OCI-LY7 (cell line): ENCODE measurements around the gene APOO. TPM values are rescaled to one million over a fixed set of nuclear protein-coding genes. Genes with fewer than 3 reads are reported as not detected.

Source experiments
- BruUV-seq: library from RNA; stranded (reverse); fragments of 400-500 nt; replicated peaks from 2 replicates; lab custom pipeline; 2021; lab: Mats Ljungman, UMichigan
- CTCF ChIA-PET: fragments of 300-600 bp; sonication (Branson Sonifier 250); formaldehyde crosslinking; loops from one replicate; lab custom pipeline; 2022; ENCODE audit warnings: antibody characterized with exemption; ENCODE audit not compliant: unreplicated experiment; lab: Charles Lee
- POLR2A ChIA-PET: fragments of 300-600 bp; sonication (Branson Sonifier 250); formaldehyde crosslinking; loops from one replicate; lab custom pipeline; 2022; ENCODE audit warnings: antibody characterized with exemption; lab: Charles Lee
- DNase-seq: peaks from one replicate; pipeline ENCODE4 v3.0.0-alpha.2; 2015; ENCODE audit warnings: low spot score
- H2AFZ ChIP-seq: fragments of 200-600 bp; sonication (generic), shearing (Covaris generic); 2 replicates; pipeline ENCODE4 v1.6.1; 2014; ENCODE audit warnings: mild to moderate bottlenecking, antibody characterized with exemption, low read length, moderate library complexity
- H3K27ac ChIP-seq: fragments of 200-600 bp; sonication (generic); 2 replicates; pipeline ENCODE4 v1.5.1; 2014; ENCODE audit warnings: mixed run types, low read depth, mild to moderate bottlenecking, moderate library complexity, low read length, inconsistent platforms; ENCODE audit not compliant: poor library complexity, severe bottlenecking
- H3K36me3 ChIP-seq: fragments of 200-600 bp; sonication (generic); 2 replicates; pipeline ENCODE4 v1.6.1; 2014; ENCODE audit warnings: mild to moderate bottlenecking, antibody characterized with exemption, low read length, moderate library complexity, mixed read lengths; ENCODE audit not compliant: insufficient read depth
- H3K4me1 ChIP-seq: fragments of 200-600 bp; sonication (generic); 2 replicates; pipeline ENCODE4 v1.5.1; 2014; ENCODE audit warnings: mild to moderate bottlenecking, low read length; ENCODE audit not compliant: insufficient read depth, poor library complexity, severe bottlenecking
- H3K4me2 ChIP-seq: fragments of 200-600 bp; sonication (generic); 2 replicates; pipeline ENCODE4 v1.6.1; 2014; ENCODE audit warnings: mild to moderate bottlenecking, low read length
- H3K4me3 ChIP-seq: fragments of 200-600 bp; sonication (generic); 2 replicates; pipeline ENCODE4 v1.5.1; 2014; ENCODE audit warnings: mild to moderate bottlenecking, low read depth, low read length; ENCODE audit not compliant: poor library complexity, severe bottlenecking
- H3K79me2 ChIP-seq: fragments of 200-600 bp; sonication (generic); 2 replicates; pipeline ENCODE4 v1.6.1; 2016; ENCODE audit warnings: low read depth, mild to moderate bottlenecking, low read length, moderate library complexity, mixed read lengths; ENCODE audit not compliant: insufficient read depth
- H3K9me2 ChIP-seq: fragments of 200-600 bp; sonication (generic); 2 replicates; pipeline ENCODE4 v1.6.1; 2016; ENCODE audit warnings: mild to moderate bottlenecking, low read length, mixed read lengths; ENCODE audit not compliant: insufficient read depth
- H3K9me3 ChIP-seq: fragments of 200-600 bp; sonication (generic); 2 replicates; pipeline ENCODE4 v1.6.1; 2014; ENCODE audit warnings: mild to moderate bottlenecking, mixed run types, low read length, mixed read lengths
- H4K20me1 ChIP-seq: fragments of 200-600 bp; sonication (generic); 2 replicates; pipeline ENCODE4 v1.6.1; 2014; ENCODE audit warnings: mild to moderate bottlenecking, antibody characterized with exemption, low read length, moderate library complexity, mixed read lengths; ENCODE audit not compliant: insufficient read depth
- EZH2phosphoT487 ChIP-seq: fragments of 200-600 bp; sonication (generic); IDR thresholded peaks from 2 replicates; pipeline ENCODE4 v1.6.1; 2018; ENCODE audit warnings: low read depth, borderline replicate concordance, mild to moderate bottlenecking, mixed run types, antibody characterized with exemption, low read length, moderate library complexity, mixed read lengths
- intact Hi-C: fragments of 100-400 bp; cut with micrococcal nuclease; formaldehyde crosslinking; loops from one replicate; pipeline ENCODE4 v1.10.0; 2022; ENCODE audit not compliant: unreplicated experiment
- total RNA-seq, 2 experiments: library from RNA; depleted of rRNA in 1 of 2; stranded (reverse); fragments of >200 nt in 1 of 2; shearing (Covaris generic) in 1 of 2; gene quantifications; 2 replicates each; pipeline ENCODE4 v1.2.3, GENCODE V29; 2014 to 2022
- TF ChIP-seq, protein P1 (sequence below): fragments of 200-600 bp; sonication (generic); conservative IDR thresholded peaks from 2 replicates; pipeline ENCODE4 v1.5.1; 2014; ENCODE audit warnings: mild to moderate bottlenecking, antibody characterized with exemption, low read length, moderate library complexity, mixed read lengths

The APOO gene
- total RNA-seq, 2 experiments from 2014 or later: 17.5 to 18.1 TPM

DNA sequence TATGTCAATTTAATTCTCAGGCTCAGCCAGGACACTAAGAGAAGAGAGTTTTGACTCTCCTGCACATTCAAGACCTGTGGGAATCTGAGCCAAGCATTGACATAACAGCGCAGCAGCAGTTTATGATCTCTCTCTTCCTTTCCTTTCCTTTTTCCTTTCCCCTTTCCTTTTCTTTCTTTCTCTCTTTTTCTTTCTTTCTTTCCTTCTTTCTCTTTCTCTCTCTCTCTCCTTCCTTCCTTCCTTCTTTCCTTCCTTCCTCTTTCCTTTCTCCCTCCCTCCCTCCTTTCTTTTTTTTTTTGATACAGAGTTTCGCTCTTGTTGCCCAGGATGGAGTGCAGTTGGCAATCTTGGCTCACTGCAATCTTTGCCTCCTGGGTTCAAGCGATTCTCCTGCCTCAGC, 103.2 kb downstream of the APOO start:
- TF ChIP-seq EZH2phosphoT487: no peak
- TF ChIP-seq, protein P1, sequence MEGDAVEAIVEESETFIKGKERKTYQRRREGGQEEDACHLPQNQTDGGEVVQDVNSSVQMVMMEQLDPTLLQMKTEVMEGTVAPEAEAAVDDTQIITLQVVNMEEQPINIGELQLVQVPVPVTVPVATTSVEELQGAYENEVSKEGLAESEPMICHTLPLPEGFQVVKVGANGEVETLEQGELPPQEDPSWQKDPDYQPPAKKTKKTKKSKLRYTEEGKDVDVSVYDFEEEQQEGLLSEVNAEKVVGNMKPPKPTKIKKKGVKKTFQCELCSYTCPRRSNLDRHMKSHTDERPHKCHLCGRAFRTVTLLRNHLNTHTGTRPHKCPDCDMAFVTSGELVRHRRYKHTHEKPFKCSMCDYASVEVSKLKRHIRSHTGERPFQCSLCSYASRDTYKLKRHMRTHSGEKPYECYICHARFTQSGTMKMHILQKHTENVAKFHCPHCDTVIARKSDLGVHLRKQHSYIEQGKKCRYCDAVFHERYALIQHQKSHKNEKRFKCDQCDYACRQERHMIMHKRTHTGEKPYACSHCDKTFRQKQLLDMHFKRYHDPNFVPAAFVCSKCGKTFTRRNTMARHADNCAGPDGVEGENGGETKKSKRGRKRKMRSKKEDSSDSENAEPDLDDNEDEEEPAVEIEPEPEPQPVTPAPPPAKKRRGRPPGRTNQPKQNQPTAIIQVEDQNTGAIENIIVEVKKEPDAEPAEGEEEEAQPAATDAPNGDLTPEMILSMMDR: no peak
- no peak for DNase-seq
- intact Hi-C loops: no loop called here
- no TSS peak for BruUV-seq
- ChIA-PET CTCF (no interaction called here), POLR2A (no interaction called here)
- Histone ChIP-seq H3K9me2 (no peaks in the 10 kb centered on the region), H3K4me1 (peaks cover 20% of the 10 kb centered on the region), H2AFZ (0 out of 2 replicates have a peak overlapping the region, but pooled peaks have one; percentile 41), H3K79me2 (no peaks in the 10 kb centered on the region), H3K4me3 (no peak overlapping the region), H3K27ac (no peak overlapping the region), H4K20me1 (no peaks in the 10 kb centered on the region), H3K4me2 (no peak overlapping the region), H3K36me3 (no peaks in the 10 kb centered on the region), H3K9me3 (no peaks in the 10 kb centered on the region)

- Histone ChIP-seq H3K4me3 (no peak overlapping the region), H3K79me2 (no peaks in the 10 kb centered on the region), H3K9me3 (no peaks in the 10 kb centered on the region), H3K27ac (no peak overlapping the region), H3K4me2 (no peak overlapping the region), H2AFZ (0 out of 2 replicates have a peak overlapping the region, but pooled peaks have one; percentile 41), H3K9me2 (no peaks in the 10 kb centered on the region), H3K36me3 (no peaks in the 10 kb centered on the region), H4K20me1 (no peaks in the 10 kb centered on the region), H3K4me1 (peaks cover 20% of the 10 kb centered on the region)
- POLR2A ChIA-PET: no interaction called here
- intact Hi-C loops: no loop called here
- CTCF ChIA-PET: no interaction called here
- DNase-seq: no peak
- TF ChIP-seq, protein P1: no peak
- no peak for TF ChIP-seq EZH2phosphoT487
- no TSS peak for BruUV-seq
These were observed 103.8 kb downstream of the APOO start for GRCh38 chrX:23803931-23804381.

GRCh38 chrX:23802431-23802830, 105.3 kb downstream of the APOO start:
- ChIA-PET CTCF (no interaction called here), POLR2A (no interaction called here)
- Histone ChIP-seq H3K79me2 (no peaks in the 10 kb centered on the region), H3K9me2 (no peaks in the 10 kb centered on the region), H3K36me3 (no peaks in the 10 kb centered on the region), H3K9me3 (no peaks in the 10 kb centered on the region), H3K4me3 (no peak overlapping the region), H4K20me1 (no peaks in the 10 kb centered on the region), H2AFZ (peak overlapping the region; percentile 39; the same call in 1 of the 2 replicates), H3K4me1 (peaks cover 17% of the 10 kb centered on the region), H3K27ac (no peak overlapping the region), H3K4me2 (peak overlapping the region; percentile 46)
- intact Hi-C loops: no loop called here
- BruUV-seq: no TSS peak
- TF ChIP-seq EZH2phosphoT487: no peak
- TF ChIP-seq, protein P1: no peak
- DNase-seq: peak; percentile 35
